Ectodermal cell (in vitro differentiated cells): ENCODE data around the gene LGI2. TPM values are rescaled to one million over a fixed set of nuclear protein-coding genes. Genes with fewer than 3 reads are reported as not detected.

Experiments
- H3K27ac ChIP-seq: 2 replicates; pipeline ENCODE4 v1.7.0; 2013; ENCODE audit warnings: mild to moderate bottlenecking, low read depth, low read length; ENCODE audit not compliant: insufficient read depth, poor library complexity, severe bottlenecking
- H3K27me3 ChIP-seq: 2 replicates; pipeline ENCODE4 v1.7.0; 2013; ENCODE audit warnings: mild to moderate bottlenecking, low read length; ENCODE audit not compliant: insufficient read depth, control insufficient read depth, poor library complexity, severe bottlenecking
- H3K36me3 ChIP-seq: one replicate; pipeline ENCODE4 v1.7.0; 2013; ENCODE audit warnings: low read length; ENCODE audit not compliant: control insufficient read depth, insufficient read depth
- H3K4me1 ChIP-seq: one replicate; pipeline ENCODE4 v1.7.0; 2013; ENCODE audit warnings: low read length; ENCODE audit not compliant: control insufficient read depth, insufficient read depth
- H3K4me3 ChIP-seq: 2 replicates; pipeline ENCODE4 v1.7.0; 2013; ENCODE audit warnings: low read depth, low read length, control low read depth; ENCODE audit not compliant: insufficient read depth
- H3K9me3 ChIP-seq: 2 replicates; pipeline ENCODE4 v1.7.0; 2013; ENCODE audit warnings: mild to moderate bottlenecking, low read length, moderate library complexity; ENCODE audit not compliant: control insufficient read depth
- WGBS, 2 experiments: methylation state at CpG; one replicate each; pipeline ENCODE4 v1.1.7; 2013; ENCODE audit warnings: missing lambda C conversion rate in 2 of 2; 5-methylcytosine and 5-hydroxymethylcytosine counted together
- polyA plus RNA-seq, 4 experiments: library from polyadenylated mRNA; stranded (reverse); fragments of 50-300 nt; gene quantifications; one replicate each; pipeline ENCODE4 v1.2.3, GENCODE V29; 2013

LGI2 gene
- polyA plus RNA-seq (2013, experiment 1 of 4) = 4.4 TPM
- 5.8 TPM for polyA plus RNA-seq (2013, experiment 2 of 4)
- 3.0 TPM for polyA plus RNA-seq (2013, experiment 3 of 4)
- polyA plus RNA-seq (2013, experiment 4 of 4) = 3.8 TPM

GRCh38 chr4:25030277-25031076 is at the start of gene LGI2:
Gene LGI2, minus strand, starts transcription at chr4:25030946. Its CDS starts 253 bp downstream, at chr4:25030693.
- H3K9me3 ChIP-seq = no peaks in the 10 kb centered on the region
- H3K4me3 ChIP-seq = peak within 1 kb of the TSS; percentile 54
- H3K27me3 ChIP-seq = peaks cover 46% of the 10 kb centered on the region
- H3K4me1 ChIP-seq = no peaks in the 10 kb centered on the region
- H3K27ac ChIP-seq = no peak within 1 kb of the TSS
- H3K36me3 ChIP-seq = no peaks in the 10 kb centered on the region
- 1% methylated on average over 92 of the region's 92 CpGs for WGBS, 2 experiments

GRCh38 chr4:25078523-25078922 is 47.8 kb upstream of the LGI2 start:
- Histone ChIP-seq H3K4me1 (no peaks in the 10 kb centered on the region), H3K4me3 (no peak overlapping the region), H3K27ac (no peak overlapping the region), H3K27me3 (no peaks in the 10 kb centered on the region), H3K9me3 (peaks cover 2% of the 10 kb centered on the region), H3K36me3 (no peaks in the 10 kb centered on the region)
- WGBS, 2 experiments = 65 to 66% methylated on average over 4 of the region's 4 CpGs

- Histone ChIP-seq H3K9me3 (peaks cover 2% of the 10 kb centered on the region), H3K27ac (no peak overlapping the region), H3K36me3 (no peaks in the 10 kb centered on the region), H3K27me3 (no peaks in the 10 kb centered on the region), H3K4me3 (no peak overlapping the region), H3K4me1 (no peaks in the 10 kb centered on the region)
- WGBS, 2 experiments = 93 to 96% methylated on average over 2 to 3 of the region's 3 CpGs
These were observed 46.1 kb upstream of the LGI2 start for GRCh38 chr4:25076625-25077398.

- Histone ChIP-seq H3K27ac (no peak overlapping the region), H3K27me3 (no peaks in the 10 kb centered on the region), H3K36me3 (no peaks in the 10 kb centered on the region), H3K9me3 (peaks cover 2% of the 10 kb centered on the region), H3K4me1 (no peaks in the 10 kb centered on the region), H3K4me3 (no peak overlapping the region)
- 73 to 77% methylated on average over 4 of the region's 4 CpGs for WGBS, 2 experiments
These were observed 45.1 kb upstream of the LGI2 start for GRCh38 chr4:25075851-25076250.

- Histone ChIP-seq H3K27me3 (no peaks in the 10 kb centered on the region), H3K36me3 (no peaks in the 10 kb centered on the region), H3K27ac (no peak overlapping the region), H3K9me3 (peaks cover 2% of the 10 kb centered on the region), H3K4me3 (no peak overlapping the region), H3K4me1 (no peaks in the 10 kb centered on the region)
- 67 to 73% methylated on average over 11 of the region's 11 CpGs for WGBS, 2 experiments
These were observed 44.4 kb upstream of the LGI2 start for GRCh38 chr4:25075129-25075528.

GRCh38 chr4:25070545-25070944 is 39.8 kb upstream of the LGI2 start:
- H3K27ac ChIP-seq = no peak overlapping the region
- WGBS, 2 experiments = 67 to 72% methylated on average over 3 of the region's 3 CpGs
- H3K9me3 ChIP-seq = no peaks in the 10 kb centered on the region
- H3K27me3 ChIP-seq = no peaks in the 10 kb centered on the region
- H3K4me3 ChIP-seq = no peak overlapping the region
- H3K4me1 ChIP-seq = peaks cover 2% of the 10 kb centered on the region
- no peaks in the 10 kb centered on the region for H3K36me3 ChIP-seq

GRCh38 chr4:25069014-25069413 is 38.3 kb upstream of the LGI2 start:
- no peaks in the 10 kb centered on the region for H3K9me3 ChIP-seq
- H3K27ac ChIP-seq = no peak overlapping the region
- WGBS, 2 experiments = 86 to 91% methylated on average over 3 of the region's 3 CpGs
- H3K4me3 ChIP-seq = no peak overlapping the region
- no peaks in the 10 kb centered on the region for H3K27me3 ChIP-seq
- no peaks in the 10 kb centered on the region for H3K36me3 ChIP-seq
- peaks cover 7% of the 10 kb centered on the region for H3K4me1 ChIP-seq

GRCh38 chr4:25068386-25068785 is 37.6 kb upstream of the LGI2 start:
- peaks cover 7% of the 10 kb centered on the region for H3K4me1 ChIP-seq
- 87 to 91% methylated on average over 3 of the region's 3 CpGs for WGBS, 2 experiments
- no peaks in the 10 kb centered on the region for H3K27me3 ChIP-seq
- H3K9me3 ChIP-seq = no peaks in the 10 kb centered on the region
- no peak overlapping the region for H3K4me3 ChIP-seq
- H3K27ac ChIP-seq = no peak overlapping the region
- no peaks in the 10 kb centered on the region for H3K36me3 ChIP-seq

- Histone ChIP-seq H3K4me3 (no peak overlapping the region), H3K27me3 (no peaks in the 10 kb centered on the region), H3K9me3 (no peaks in the 10 kb centered on the region), H3K27ac (no peak overlapping the region), H3K4me1 (peaks cover 7% of the 10 kb centered on the region), H3K36me3 (no peaks in the 10 kb centered on the region)
- WGBS, 2 experiments = 93% methylated on average over 7 of the region's 7 CpGs
These were observed 35.3 kb upstream of the LGI2 start for GRCh38 chr4:25065932-25066590.

GRCh38 chr4:25065431-25065858 is 34.7 kb upstream of the LGI2 start:
- Histone ChIP-seq H3K27ac (no peak overlapping the region), H3K4me3 (no peak overlapping the region), H3K9me3 (no peaks in the 10 kb centered on the region), H3K36me3 (no peaks in the 10 kb centered on the region), H3K27me3 (no peaks in the 10 kb centered on the region), H3K4me1 (peaks cover 7% of the 10 kb centered on the region)
- 29 to 37% methylated on average over 5 of the region's 5 CpGs for whole genome bisulfite sequencing, 2 experiments
